Astrocyte of the cerebellum (primary cell): Measurements from ENCODE around the gene CES2.
"Not testable (repeated sequence)": the region's sequence is repeated elsewhere in the genome, so short reads cannot be mapped to it uniquely, and the experiment has no call there.

Experiments
- DNase-seq: peaks from one replicate; pipeline ENCODE4 v3.0.0-alpha.2; 2011; ENCODE audit warnings: low read depth
- H3K4me3 ChIP-seq: 2 replicates; pipeline ENCODE4 v1.5.1; 2011; ENCODE audit warnings: mild to moderate bottlenecking, low read depth, low read length, moderate library complexity
- CTCF ChIP-seq: IDR thresholded peaks from 2 replicates; pipeline ENCODE4 v1.5.1; 2012; ENCODE audit warnings: low read length, low read depth, moderate library complexity, mild to moderate bottlenecking; ENCODE audit errors: missing control alignments
- in situ Hi-C: cut with HindIII; loops from 2 replicates; pipeline ENCODE4 v1.10.0; 2017; ENCODE audit warnings: low sequenced_read_pairs

CES2 gene

GRCh38 chr16:66933776-66934137 is 1.6 kb upstream of the CES2 start:
- DNase-seq, result no peak
- H3K4me3 ChIP-seq, result peak overlapping the region; percentile 78

DNA sequence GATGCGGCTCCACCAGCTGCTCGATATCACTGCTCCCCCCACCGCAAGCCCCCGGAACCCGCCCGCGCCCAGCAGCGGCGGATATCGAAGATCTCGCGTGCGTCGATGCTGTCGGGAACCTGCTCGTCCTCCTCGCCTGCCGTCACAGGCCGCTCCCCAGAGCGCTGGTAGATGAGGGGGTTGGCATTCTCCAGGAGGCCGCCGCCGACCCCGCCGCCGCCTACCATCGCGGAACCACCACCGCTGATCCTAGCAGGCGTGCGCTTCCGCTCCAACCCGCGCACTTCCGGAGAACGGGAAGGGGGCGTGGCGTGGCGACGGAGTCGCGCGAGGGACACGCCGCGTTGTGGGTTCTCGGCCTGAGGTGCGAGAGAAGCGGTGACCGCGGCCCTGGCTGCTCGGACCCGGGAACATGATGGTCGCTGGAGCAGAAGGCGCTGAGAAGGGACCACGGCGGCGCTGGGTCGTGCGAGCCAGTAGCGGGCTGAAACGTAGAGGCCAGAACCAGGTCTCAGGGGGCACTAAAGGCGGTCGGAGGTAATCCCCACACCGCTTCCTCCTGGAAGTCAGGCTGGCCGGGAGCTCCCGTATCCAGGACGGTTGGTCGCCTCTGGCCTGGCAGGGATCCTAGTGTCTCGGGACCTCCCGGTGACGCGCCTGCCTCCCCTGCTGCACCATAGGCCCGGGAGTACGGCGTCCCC is 1.0 kb upstream of the CES2 start, which contains the start of gene CIAO2B:
Gene CIAO2B (minus strand): TSS at position 265 of the 701 bp plus-strand sequence. CDS start 38 bp downstream, at position 227.
- H3K4me3 ChIP-seq, result peak within 1 kb of the TSS; percentile 78
- no peak for TF ChIP-seq CTCF
- in situ Hi-C loops, result no loop called here
- DNase-seq, result peak; percentile 49

More at GRCh38 chr16:66933776-66934137, 1.6 kb upstream of the CES2 start:
- in situ Hi-C loops, result no loop called here
- TF ChIP-seq CTCF, result no peak

- in situ Hi-C loops, result loop anchor here (5.0 kb wide), 1 partner anchor 167 kb away; no protein-coding TSS in a partner anchor
These were observed 440 bp upstream of the CES2 start for GRCh38 chr16:66934839-66935313.

DNA sequence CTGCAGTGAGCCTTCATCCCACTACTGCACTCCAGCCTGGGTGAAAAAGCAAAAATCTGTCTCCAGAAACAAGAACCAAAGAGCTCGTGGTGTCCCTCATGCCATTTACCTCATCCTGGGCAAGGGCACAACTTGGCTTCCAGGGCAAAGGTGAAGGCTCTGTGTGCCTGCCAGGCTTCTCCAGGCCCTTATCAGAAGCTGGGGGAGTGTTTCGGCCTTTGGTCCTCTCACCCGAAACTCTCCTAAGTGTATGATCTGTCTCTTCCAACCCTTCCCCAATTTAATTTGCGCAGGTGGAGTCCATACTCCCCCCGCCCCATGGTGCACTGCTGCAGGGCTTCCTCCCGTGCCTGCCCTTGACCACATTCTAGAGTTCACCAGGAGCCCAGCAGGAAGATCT is 1.1 kb downstream of the CES2 start:
- in situ Hi-C loops, result loop anchor here (5.0 kb wide), 1 partner anchor 166 kb away; no protein-coding TSS in a partner anchor
- H3K4me3 ChIP-seq, result no peak overlapping the region
- no peak for TF ChIP-seq CTCF
- DNase-seq, result no peak

More at GRCh38 chr16:66934839-66935313, 440 bp upstream of the CES2 start:
- not testable (repeated sequence) for DNase-seq
- peak overlapping the region; percentile 78 for H3K4me3 ChIP-seq

GRCh38 chr16:66936889-66937554 is 1.7 kb downstream of the CES2 start:
- H3K4me3 ChIP-seq, result no peak overlapping the region
- DNase-seq, result no peak

DNA sequence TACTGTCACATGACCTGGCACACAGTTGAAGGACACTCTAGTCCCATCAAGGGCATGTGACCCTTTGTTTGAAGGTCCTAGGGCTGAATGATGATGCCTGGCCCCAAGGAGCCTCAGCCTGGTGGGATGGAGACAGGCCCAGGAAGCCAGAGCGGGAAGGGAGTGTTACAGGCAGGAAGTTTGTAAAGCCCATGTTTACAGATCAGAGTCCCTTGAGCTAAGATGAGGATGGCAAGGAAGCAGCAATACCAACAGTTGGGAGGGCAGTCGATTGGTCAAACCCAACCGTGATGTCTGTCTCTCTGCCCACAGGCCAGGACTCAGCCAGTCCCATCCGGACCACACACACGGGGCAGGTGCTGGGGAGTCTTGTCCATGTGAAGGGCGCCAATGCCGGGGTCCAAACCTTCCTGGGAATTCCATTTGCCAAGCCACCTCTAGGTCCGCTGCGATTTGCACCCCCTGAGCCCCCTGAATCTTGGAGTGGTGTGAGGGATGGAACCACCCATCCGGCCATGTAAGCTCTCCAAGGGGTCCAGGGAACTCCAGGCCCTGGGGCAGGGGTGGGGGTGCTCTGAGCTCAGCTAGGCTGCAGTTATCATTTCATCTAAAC is 2.5 kb downstream of the CES2 start:
- in situ Hi-C loops, result loop anchor here (5.0 kb wide), 1 partner anchor 164 kb away; no protein-coding TSS in a partner anchor
- H3K4me3 ChIP-seq, result no peak overlapping the region
- DNase-seq, result no peak
- TF ChIP-seq CTCF, result no peak

More at GRCh38 chr16:66936889-66937554, 1.7 kb downstream of the CES2 start:
- no peak for TF ChIP-seq CTCF
- in situ Hi-C loops, result loop anchor here (5.0 kb wide), 1 partner anchor 165 kb away; no protein-coding TSS in a partner anchor

- DNase-seq, result no peak
- in situ Hi-C loops, result loop anchor here (5.0 kb wide), 1 partner anchor 163 kb away; no protein-coding TSS in a partner anchor
- no peak for TF ChIP-seq CTCF
- H3K4me3 ChIP-seq, result no peak overlapping the region
These were observed 4.0 kb downstream of the CES2 start for GRCh38 chr16:66939366-66939765.
